Body of pancreas (tissue), 4 donors: ENCODE measurements around the gene HSF4. TPM values are rescaled to one million over a fixed set of nuclear protein-coding genes. Genes with fewer than 3 reads are reported as not detected.

ENCODE experiments used
- ATAC-seq: fragments of 150-250 bp; one replicate; pipeline ENCODE4 v1.9.1; 2016
- DNase-seq, 4 donors: peaks; one replicate each; pipeline ENCODE4 v3.0.0-alpha.2; 2019
- H3K27ac ChIP-seq, 4 donors: fragments of 200-600 bp; sonication (generic); 1 replicate in 3 of 4; 2 replicates in 1 of 4; pipeline versions ENCODE4 v1.5.1 to v1.6.1; 2016 to 2019; ENCODE audit warnings: mild to moderate bottlenecking in 1 of 4, mixed read lengths in 1 of 4, moderate library complexity in 1 of 4
- H3K27me3 ChIP-seq, 2 donors: fragments of 200-600 bp; sonication (generic); one replicate each; pipeline ENCODE4 v1.6.0; 2016; ENCODE audit warnings: mild to moderate bottlenecking in 1 of 2
- H3K36me3 ChIP-seq, 2 donors: fragments of 200-600 bp; sonication (generic); replicated peaks in 1 of 2; 2 replicates each; pipeline ENCODE4 v1.5.1; 2016; ENCODE audit warnings: low read depth in 2 of 2; ENCODE audit not compliant: insufficient read depth in 1 of 2
- H3K4me1 ChIP-seq: fragments of 200-600 bp; sonication (generic); one replicate; pipeline ENCODE4 v1.6.0; 2016
- H3K4me3 ChIP-seq, 2 donors: fragments of 200-600 bp; sonication (generic); 1 replicate in 1 of 2; 2 replicates in 1 of 2; pipeline ENCODE4 v1.5.1; 2016 to 2019
- H3K9me3 ChIP-seq, 3 donors: fragments of 200-600 bp; sonication (generic); 1 replicate in 2 of 3; 2 replicates in 1 of 3; pipeline ENCODE4 v1.5.1; 2016
- POLR2A ChIP-seq, 3 donors: fragments of 450-650 bp; IDR thresholded peaks; one replicate each; pipeline ENCODE4 v1.6.1; 2016; ENCODE audit warnings: antibody characterized with exemption in 3 of 3, mild to moderate bottlenecking in 2 of 3
- WGBS, 2 donors: methylation state at CpG; one replicate each; pipeline ENCODE4 v1.1.5; 2017; 5-methylcytosine and 5-hydroxymethylcytosine counted together
- intact Hi-C: fragments of 100-400 bp; cut with DNase I; formaldehyde crosslinking; loops from one replicate; pipeline ENCODE4 v1.15.1; 2023
- microRNA counts, 2 donors: library from miRNA; unstranded; fragments of <30 nt; microRNA quantifications; one replicate each; lab custom pipeline; 2017
- microRNA-seq, 2 donors: library from miRNA; unstranded; fragments of <30 nt; microRNA quantifications; one replicate each; pipeline ENCODE4, GENCODE V29; 2016; ENCODE audit warnings: borderline number of aligned reads in 2 of 2, borderline replicate concordance in 2 of 2
- small RNA-seq: library from RNA; depleted of rRNA; stranded (forward); fragments of <200 nt; gene quantifications from one replicate; pipeline ENCODE3, GENCODE V24; 2016
- total RNA-seq, 2 donors: library from RNA; depleted of rRNA; stranded (reverse); fragments of >200 nt; gene quantifications; one replicate each; pipeline ENCODE4 v1.1.0, GENCODE V29; 2016
- TF ChIP-seq, protein P1 (sequence below), 7 experiments: fragments of 450-650 bp in 4 of 7; fragments of 200-600 bp in 3 of 7; sonication (generic) in 3 of 7; IDR thresholded peaks; one replicate each; pipeline ENCODE4 v1.5.1; 2016 to 2019; ENCODE audit warnings: antibody characterized with exemption in 7 of 7

Gene HSF4
- total RNA-seq, 2 donors from 2014 or later = 76.8 to 352 TPM

DNA sequence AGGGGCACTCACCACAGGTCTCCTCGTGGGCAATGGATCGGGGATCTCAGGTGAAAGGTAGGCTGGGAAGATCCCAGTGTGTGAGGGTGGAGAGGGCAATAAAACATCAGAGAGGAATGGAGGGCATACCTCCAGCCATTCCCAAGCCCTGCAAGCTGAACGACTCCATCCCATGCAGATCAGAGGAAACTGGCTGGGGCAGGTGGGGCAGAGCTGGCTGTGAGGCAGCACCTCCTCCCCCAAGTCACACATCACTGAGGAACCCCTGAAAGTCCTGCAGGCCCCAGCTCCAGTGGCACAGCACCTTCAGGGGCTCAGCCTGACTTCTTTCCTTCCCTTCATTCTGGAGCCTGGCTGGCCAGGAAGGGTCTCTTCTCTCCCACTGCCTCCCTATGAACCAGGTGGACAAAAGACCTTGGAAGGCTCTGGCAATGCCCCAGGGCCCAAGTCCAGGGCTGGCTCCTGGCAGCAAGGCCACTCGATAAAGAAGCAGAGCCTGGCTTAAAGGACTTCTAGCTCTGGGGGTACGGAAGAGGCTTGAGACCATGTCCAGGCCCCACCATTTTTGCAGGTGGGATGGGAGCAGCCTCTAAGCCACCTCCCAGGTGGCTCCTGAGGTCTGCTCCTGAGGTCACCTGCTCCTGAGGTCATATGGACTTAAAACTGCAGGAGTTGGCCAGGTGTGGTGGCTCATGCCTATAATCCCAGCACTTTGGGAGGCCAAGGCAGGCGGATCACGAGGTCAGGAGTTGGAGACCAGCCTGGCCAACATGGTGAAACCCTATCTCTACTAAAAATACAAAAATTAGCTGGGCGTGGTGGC lies 48.9 kb downstream of the HSF4 start:
- 47 to 50% methylated on average over 6 to 8 of the region's 8 CpGs for WGBS, 2 donors
- TF ChIP-seq, protein P1, sequence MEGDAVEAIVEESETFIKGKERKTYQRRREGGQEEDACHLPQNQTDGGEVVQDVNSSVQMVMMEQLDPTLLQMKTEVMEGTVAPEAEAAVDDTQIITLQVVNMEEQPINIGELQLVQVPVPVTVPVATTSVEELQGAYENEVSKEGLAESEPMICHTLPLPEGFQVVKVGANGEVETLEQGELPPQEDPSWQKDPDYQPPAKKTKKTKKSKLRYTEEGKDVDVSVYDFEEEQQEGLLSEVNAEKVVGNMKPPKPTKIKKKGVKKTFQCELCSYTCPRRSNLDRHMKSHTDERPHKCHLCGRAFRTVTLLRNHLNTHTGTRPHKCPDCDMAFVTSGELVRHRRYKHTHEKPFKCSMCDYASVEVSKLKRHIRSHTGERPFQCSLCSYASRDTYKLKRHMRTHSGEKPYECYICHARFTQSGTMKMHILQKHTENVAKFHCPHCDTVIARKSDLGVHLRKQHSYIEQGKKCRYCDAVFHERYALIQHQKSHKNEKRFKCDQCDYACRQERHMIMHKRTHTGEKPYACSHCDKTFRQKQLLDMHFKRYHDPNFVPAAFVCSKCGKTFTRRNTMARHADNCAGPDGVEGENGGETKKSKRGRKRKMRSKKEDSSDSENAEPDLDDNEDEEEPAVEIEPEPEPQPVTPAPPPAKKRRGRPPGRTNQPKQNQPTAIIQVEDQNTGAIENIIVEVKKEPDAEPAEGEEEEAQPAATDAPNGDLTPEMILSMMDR (IDR thresholded peaks at IDR 0.05) = no peak
- TF ChIP-seq POLR2A (IDR thresholded peaks at IDR 0.05) = no peak
- intact Hi-C loops = no loop called here
- ATAC-seq = peak; percentile 64
- H3K9me3 ChIP-seq = no peaks in the 10 kb centered on the region
- peak overlapping the region; percentile 50 to 81 (median 69) for H3K27ac ChIP-seq
- peaks cover 33% of the 10 kb centered on the region for H3K4me1 ChIP-seq
- H3K36me3 ChIP-seq = no peaks in the 10 kb centered on the region
- H3K4me3 ChIP-seq = no peak overlapping the region
- DNase-seq = peak; percentile 67 to 83 (median 74)
- no peaks in the 10 kb centered on the region for H3K27me3 ChIP-seq

DNA sequence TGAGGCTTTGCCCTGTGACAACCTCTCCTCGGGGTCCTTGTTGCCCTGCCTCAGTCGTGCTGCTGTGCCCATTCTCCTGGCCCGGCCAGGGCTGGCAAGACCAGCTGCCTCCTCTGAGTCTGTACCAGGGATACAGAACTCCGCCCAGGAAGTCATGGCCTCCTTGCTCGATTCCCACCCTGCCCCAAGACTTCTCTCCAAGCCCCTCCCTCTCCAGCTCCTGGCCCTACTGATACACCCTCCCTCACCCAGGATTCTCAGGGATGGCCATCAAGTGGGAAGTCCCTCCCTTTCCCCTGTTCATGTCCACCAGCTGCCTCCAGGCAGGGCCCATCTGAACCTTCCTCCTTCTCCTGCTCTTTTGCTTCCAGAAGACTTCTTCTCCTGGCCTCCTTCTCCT lies 51.2 kb downstream of the HSF4 start:
- no peak for TF ChIP-seq POLR2A (IDR thresholded peaks at IDR 0.05)
- TF ChIP-seq, protein P1 (IDR thresholded peaks at IDR 0.05) = no peak
- peak overlapping the region in 1 of 4 donors; percentile 81 for H3K27ac ChIP-seq
- ATAC-seq (no peak), DNase-seq (no peak)
- H3K27me3 ChIP-seq = no peaks in the 10 kb centered on the region
- H3K4me3 ChIP-seq = no peak overlapping the region
- no peaks in the 10 kb centered on the region for H3K9me3 ChIP-seq
- intact Hi-C loops = no loop called here
- WGBS, 2 donors = 85 to 88% methylated on average over 5 of the region's 5 CpGs
- no peaks in the 10 kb centered on the region for H3K36me3 ChIP-seq
- H3K4me1 ChIP-seq = peaks cover 33% of the 10 kb centered on the region

DNA sequence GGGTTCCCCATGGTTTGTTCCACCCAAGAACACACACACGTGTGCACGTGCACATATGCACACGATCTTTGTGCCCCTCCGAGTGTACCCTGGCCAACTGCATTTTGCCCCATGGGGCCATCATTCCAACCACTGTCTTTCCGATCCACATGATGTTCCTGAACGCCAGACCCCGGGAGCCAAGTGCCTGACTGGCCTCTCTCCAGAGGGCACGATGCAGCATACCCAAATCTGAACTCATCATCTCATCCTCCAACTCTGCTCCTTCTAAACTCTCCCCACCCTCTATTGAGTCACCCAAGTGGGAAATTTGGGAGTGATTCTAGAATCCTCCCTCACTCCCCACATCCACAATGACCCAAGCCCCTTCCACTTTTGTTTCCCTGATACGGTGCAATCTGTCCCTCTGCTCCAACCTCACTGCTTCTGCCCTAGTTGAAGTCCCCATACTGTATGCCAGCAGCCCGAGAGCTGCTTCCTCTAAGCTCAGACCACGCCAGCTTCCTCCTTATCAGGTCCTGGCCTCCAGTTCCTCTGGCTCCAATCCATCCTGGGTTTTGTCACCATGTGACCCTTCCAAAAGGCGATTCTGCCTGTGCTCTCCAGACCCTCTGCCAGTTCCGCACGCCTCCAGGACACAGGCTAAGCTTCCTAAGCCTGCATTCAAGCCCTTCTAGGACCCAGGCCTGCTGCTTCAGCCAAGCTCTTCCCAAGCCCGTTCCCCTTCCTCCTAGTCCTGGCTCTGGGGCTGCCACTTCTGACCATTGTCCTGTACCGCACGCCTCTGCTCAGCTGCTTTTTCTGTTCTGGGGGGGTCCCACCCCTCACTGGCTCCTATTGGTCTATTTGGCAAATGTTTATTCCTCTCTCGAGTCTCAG lies 52.3 kb downstream of the HSF4 start:
- no peak for TF ChIP-seq POLR2A (IDR thresholded peaks at IDR 0.05)
- TF ChIP-seq, protein P1 (IDR thresholded peaks at IDR 0.05) = no peak
- Histone ChIP-seq H3K4me1 (peaks cover 33% of the 10 kb centered on the region), H3K27me3 (no peaks in the 10 kb centered on the region), H3K36me3 (no peaks in the 10 kb centered on the region), H3K4me3 (no peak overlapping the region), H3K27ac (peak overlapping the region in 2 of 4 donors; percentile 13 to 19), H3K9me3 (no peaks in the 10 kb centered on the region)
- intact Hi-C loops = no loop called here
- no peak for ATAC-seq
- 74 to 86% methylated on average over 17 to 18 of the region's 18 CpGs for WGBS, 2 donors
- peak in 2 of 4 donors; percentile 33 to 56 for DNase-seq

MicroRNAs encoded within 50 kb of the gene (microRNA counts, 767-probe panel; counts per million panel counts)
- microRNA hsa-miR-328 (lab: Ali Mortazavi, UCI) = 0 to 736 counts per million in 2 donors

Small RNAs within 50 kb of the gene (microRNA-seq; reads per million reads assigned to microRNA genes)
- gene MIR328 = 135 to 201 reads per million in 2 donors

Small RNAs within 50 kb of the gene (small RNA-seq; reads per million reads assigned to genes)
- gene MIR328 = 9.3 reads per million, percentile 91 among the genes with 10 or more reads in this experiment

Other genes with a start within 250 kb of the HSF4 start
- not detected for gene CDH16, start 245.9 kb upstream of the HSF4 start, total RNA-seq
- 1 to 10 TPM in 1 of 2 donors, not detected in 1; 8.3 TPM for gene RRAD, start 239.2 kb upstream of the HSF4 start, total RNA-seq
- gene CIAO2B, start 230.3 kb upstream of the HSF4 start, total RNA-seq = 10 to 100 TPM in 1 of 2 donors, 1 to 10 TPM in 1; 7.6 to 15.3 TPM
- gene CES2, start 229.2 kb upstream of the HSF4 start, total RNA-seq = 10 to 100 TPM; 24.9 to 29.3 TPM
- 1 to 10 TPM; 5.2 to 5.6 TPM for gene CES3, start 203.5 kb upstream of the HSF4 start, total RNA-seq
- gene CES4A, start 176.2 kb upstream of the HSF4 start, total RNA-seq = 10 to 100 TPM; 10.9 to 16.5 TPM
- gene CBFB, start 135.6 kb upstream of the HSF4 start, total RNA-seq = 10 to 100 TPM; 28.0 to 41.9 TPM
- 10 to 100 TPM in 1 of 2 donors, 1 to 10 TPM in 1; 7.8 to 18.5 TPM for gene PHAF1, start 54.8 kb upstream of the HSF4 start, total RNA-seq
- 1 to 10 TPM; 8.3 to 9.9 TPM for gene B3GNT9, start 13.7 kb upstream of the HSF4 start, total RNA-seq
- gene TRADD, start 4.8 kb upstream of the HSF4 start, total RNA-seq = 10 to 100 TPM; 25.7 to 25.9 TPM
- gene FBXL8, start 4.8 kb upstream of the HSF4 start, total RNA-seq = 100 to 1,000 TPM in 1 of 2 donors, 10 to 100 TPM in 1; 73.9 to 104 TPM
- 10 to 100 TPM; 51.1 to 78.8 TPM for gene NOL3, start 5.8 kb downstream of the HSF4 start, total RNA-seq
- 10 to 100 TPM; 11.9 to 31.6 TPM for gene MATCAP1, start 19.2 kb downstream of the HSF4 start, total RNA-seq
- 1 to 10 TPM; 1.8 to 2.0 TPM for gene EXOC3L1, start 25.4 kb downstream of the HSF4 start, total RNA-seq
- 10 to 100 TPM; 51.9 to 88.7 TPM for gene E2F4, start 27.4 kb downstream of the HSF4 start, total RNA-seq
- 10 to 100 TPM; 24.1 to 40.5 TPM for gene ELMO3, start 34.4 kb downstream of the HSF4 start, total RNA-seq
- 10 to 100 TPM; 35.8 to 48.1 TPM for gene TMEM208, start 62.4 kb downstream of the HSF4 start, total RNA-seq
- 10 to 100 TPM; 12.2 to 26.4 TPM for gene FHOD1, start 82.7 kb downstream of the HSF4 start, total RNA-seq
- under 1 TPM; 0.26 to 0.33 TPM for gene SLC9A5, start 84.2 kb downstream of the HSF4 start, total RNA-seq
- 10 to 100 TPM; 21.8 to 29.6 TPM for gene PLEKHG4, start 114.8 kb downstream of the HSF4 start, total RNA-seq
- under 1 TPM in 1 of 2 donors, not detected in 1; under 0.01 TPM for gene KCTD19, start 162.0 kb downstream of the HSF4 start, total RNA-seq
- gene LRRC36, start 162.1 kb downstream of the HSF4 start, total RNA-seq = 1 to 10 TPM; 1.6 to 7.0 TPM
- 10 to 100 TPM; 11.2 to 30.0 TPM for gene TPPP3, start 228.8 kb downstream of the HSF4 start, total RNA-seq